Measurements from ENCODE around the gene PKD1. TPM values are rescaled to one million over a fixed set of nuclear protein-coding genes. Genes with fewer than 3 reads are reported as not detected.

PKD1 gene
- total RNA-seq, 5 donors from 2014 or later (not counting 1 experiment from before 2014, with no cell fraction given), result 99.4 to 152 (median 137) TPM

- ATAC-seq (replicated peaks in 1 of 4), result no peak
- DNase-seq, result no peak
- no peak overlapping the region for H3K27ac ChIP-seq (ENCODE audit: low read length)
- H3K4me1 ChIP-seq (ENCODE audit: control insufficient read depth in 1 of 2, extremely low read depth in 1 of 2, insufficient read depth in 2 of 2, low read length in 2 of 2), result peaks cover 20 to 89% of the 10 kb centered on the region in 2 experiments
- peak overlapping the region; percentile 97 to 99 for H3K4me3 ChIP-seq (ENCODE audit: control insufficient read depth in 1 of 2, extremely low read depth in 1 of 2, low read length in 1 of 2)
- H3K27me3 ChIP-seq (replicated peaks in 1 of 2; ENCODE audit: control insufficient read depth in 2 of 2, extremely low read depth in 1 of 2, insufficient read depth in 2 of 2, low read length in 1 of 2), result peaks cover 0 to 36% of the 10 kb centered on the region in 2 experiments
- peaks cover 3 to 10% of the 10 kb centered on the region in 2 donors for H3K36me3 ChIP-seq (ENCODE audit: control insufficient read depth in 2 of 2, extremely low read depth in 1 of 2, insufficient read depth in 1 of 2, low read length in 1 of 2)
- peak overlapping the region; percentile 61 to 69 for H3K27ac Mint-ChIP-seq
- H3K4me1 Mint-ChIP-seq, result peaks cover 46 to 67% (median 58%) of the 10 kb centered on the region in 3 donors
- H3K27me3 Mint-ChIP-seq, result no peaks in the 10 kb centered on the region
- ChIA-PET POLR2A (interaction anchor here (0.6 kb wide), 2 partner anchors 204 to 280 kb away, joined by 5 to 6 read pairs; no protein-coding TSS in a partner anchor), CTCF (interaction anchor here (0.6 to 4.1 kb wide), 5 partner anchors 12 to 198 kb away, joined by 3 to 24 read pairs (median 4); partner anchors contain the start of gene RPL3L (in 1 of the 2))
- peak overlapping the region; percentile 79 to 91 (median 90) for H3K4me3 Mint-ChIP-seq
- no peaks in the 10 kb centered on the region for H3K9me3 ChIP-seq
- peaks cover 7% of the 10 kb centered on the region for H3K36me3 Mint-ChIP-seq
- no peaks in the 10 kb centered on the region for H3K9me3 Mint-ChIP-seq
- 27% methylated on average over 20 of the region's 25 CpGs for WGBS (ENCODE audit: insufficient coverage)
These were observed 17.2 kb upstream of the PKD1 start for GRCh38 chr16:2152695-2153506.

DNA sequence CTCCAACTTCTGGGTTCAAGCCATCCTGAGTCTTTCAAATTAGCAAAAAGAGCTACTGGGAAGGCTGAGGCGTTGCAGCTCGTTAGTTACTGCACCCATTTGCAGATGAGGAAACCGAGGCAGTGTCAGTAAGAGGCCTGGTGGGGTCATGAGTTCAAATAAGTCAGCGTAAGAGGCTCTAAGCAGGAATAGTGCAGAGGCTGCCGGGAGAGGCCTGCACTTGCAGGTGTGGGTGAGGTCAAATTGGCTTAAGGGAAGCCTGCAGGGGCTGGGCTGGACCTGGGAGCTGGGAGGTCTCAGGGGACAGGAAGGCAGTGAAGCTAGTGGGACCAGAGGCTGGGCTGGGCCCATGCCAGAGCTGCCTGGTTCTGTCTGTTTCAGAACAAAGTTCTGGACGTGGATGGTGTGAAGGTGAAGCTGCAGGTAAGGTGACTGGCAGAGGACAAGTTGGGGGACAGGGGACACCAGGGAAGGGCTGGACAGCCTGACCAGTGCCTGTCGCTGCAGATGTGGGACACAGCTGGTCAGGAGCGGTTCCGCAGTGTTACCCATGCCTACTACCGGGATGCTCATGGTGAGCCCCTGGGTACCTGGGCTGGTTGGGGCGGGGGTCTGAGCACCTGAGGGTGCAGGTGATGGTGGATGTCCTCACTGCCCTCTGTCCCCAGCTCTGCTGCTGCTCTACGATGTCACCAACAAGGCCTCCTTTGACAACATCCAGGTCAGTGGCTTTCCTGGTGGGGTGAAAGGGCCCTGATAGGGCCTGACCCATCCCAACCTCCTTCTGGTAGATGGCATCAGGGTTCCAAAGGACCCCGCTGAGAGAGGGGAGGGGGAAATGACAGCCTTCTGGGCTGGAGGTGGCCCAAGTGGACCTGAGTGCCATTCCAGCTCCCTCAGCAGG, 15.7 kb upstream of the PKD1 start:
- ATAC-seq (replicated peaks in 1 of 4) (no peak), DNase-seq (no peak)
- POLR2A ChIA-PET, result interaction anchor here in 1 of 2 donors (0.5 kb wide), 2 partner anchors 159 to 187 kb away, joined by 3 to 5 read pairs; partner anchors contain the start of gene RPS2
- H3K36me3 ChIP-seq (ENCODE audit: control insufficient read depth in 2 of 2, extremely low read depth in 1 of 2, insufficient read depth in 1 of 2, low read length in 1 of 2), result peaks cover 3 to 10% of the 10 kb centered on the region in 2 donors
- peaks cover 17 to 79% of the 10 kb centered on the region in 2 experiments for H3K4me1 ChIP-seq (ENCODE audit: control insufficient read depth in 1 of 2, extremely low read depth in 1 of 2, insufficient read depth in 2 of 2, low read length in 2 of 2)
- no peaks in the 10 kb centered on the region for H3K9me3 Mint-ChIP-seq
- no peaks in the 10 kb centered on the region for H3K27me3 Mint-ChIP-seq
- no peak overlapping the region for H3K27ac ChIP-seq (ENCODE audit: low read length)
- no peak overlapping the region for H3K4me3 ChIP-seq (ENCODE audit: control insufficient read depth in 1 of 2, extremely low read depth in 1 of 2, low read length in 1 of 2)
- H3K4me3 Mint-ChIP-seq, result peak overlapping the region; percentile 13 to 17 (median 16)
- H3K4me1 Mint-ChIP-seq, result peaks cover 31 to 53% (median 44%) of the 10 kb centered on the region in 3 donors
- peaks cover 0 to 40% of the 10 kb centered on the region in 2 experiments for H3K27me3 ChIP-seq (replicated peaks in 1 of 2; ENCODE audit: control insufficient read depth in 2 of 2, extremely low read depth in 1 of 2, insufficient read depth in 2 of 2, low read length in 1 of 2)
- H3K27ac Mint-ChIP-seq, result no peak overlapping the region
- peaks cover 7% of the 10 kb centered on the region for H3K36me3 Mint-ChIP-seq
- 73% methylated on average over 12 of the region's 13 CpGs for WGBS (ENCODE audit: insufficient coverage)
- H3K9me3 ChIP-seq, result no peaks in the 10 kb centered on the region
- CTCF ChIA-PET, result interaction anchor here (1.4 to 4.1 kb wide), 2 partner anchors 10 to 11 kb away, joined by 3 to 24 read pairs; no protein-coding TSS in a partner anchor

GRCh38 chr16:2150418-2151187, 14.9 kb upstream of the PKD1 start:
- H3K27me3 ChIP-seq (replicated peaks in 1 of 2; ENCODE audit: control insufficient read depth in 2 of 2, extremely low read depth in 1 of 2, insufficient read depth in 2 of 2, low read length in 1 of 2), result peaks cover 0 to 40% of the 10 kb centered on the region in 2 experiments
- ATAC-seq (replicated peaks in 1 of 4) (no peak), DNase-seq (no peak)
- H3K27ac Mint-ChIP-seq, result no peak overlapping the region
- POLR2A ChIA-PET, result no interaction called here
- peaks cover 25 to 47% (median 39%) of the 10 kb centered on the region in 3 donors for H3K4me1 Mint-ChIP-seq
- no peak overlapping the region for H3K4me3 ChIP-seq (ENCODE audit: control insufficient read depth in 1 of 2, extremely low read depth in 1 of 2, low read length in 1 of 2)
- peaks cover 16 to 73% of the 10 kb centered on the region in 2 experiments for H3K4me1 ChIP-seq (ENCODE audit: control insufficient read depth in 1 of 2, extremely low read depth in 1 of 2, insufficient read depth in 2 of 2, low read length in 2 of 2)
- H3K4me3 Mint-ChIP-seq, result no peak overlapping the region
- H3K36me3 ChIP-seq (ENCODE audit: control insufficient read depth in 2 of 2, extremely low read depth in 1 of 2, insufficient read depth in 1 of 2, low read length in 1 of 2), result peaks cover 3 to 10% of the 10 kb centered on the region in 2 donors
- no peaks in the 10 kb centered on the region for H3K9me3 ChIP-seq
- no peak overlapping the region for H3K27ac ChIP-seq (ENCODE audit: low read length)
- no peaks in the 10 kb centered on the region for H3K27me3 Mint-ChIP-seq
- peaks cover 7% of the 10 kb centered on the region for H3K36me3 Mint-ChIP-seq
- H3K9me3 Mint-ChIP-seq, result no peaks in the 10 kb centered on the region
- CTCF ChIA-PET, result interaction anchor here in 1 of 2 donors (1.4 kb wide), 1 partner anchor 10 kb away, joined by 3 read pairs; no protein-coding TSS in a partner anchor
- WGBS (ENCODE audit: insufficient coverage), result 56% methylated on average over 8 of the region's 18 CpGs

DNA sequence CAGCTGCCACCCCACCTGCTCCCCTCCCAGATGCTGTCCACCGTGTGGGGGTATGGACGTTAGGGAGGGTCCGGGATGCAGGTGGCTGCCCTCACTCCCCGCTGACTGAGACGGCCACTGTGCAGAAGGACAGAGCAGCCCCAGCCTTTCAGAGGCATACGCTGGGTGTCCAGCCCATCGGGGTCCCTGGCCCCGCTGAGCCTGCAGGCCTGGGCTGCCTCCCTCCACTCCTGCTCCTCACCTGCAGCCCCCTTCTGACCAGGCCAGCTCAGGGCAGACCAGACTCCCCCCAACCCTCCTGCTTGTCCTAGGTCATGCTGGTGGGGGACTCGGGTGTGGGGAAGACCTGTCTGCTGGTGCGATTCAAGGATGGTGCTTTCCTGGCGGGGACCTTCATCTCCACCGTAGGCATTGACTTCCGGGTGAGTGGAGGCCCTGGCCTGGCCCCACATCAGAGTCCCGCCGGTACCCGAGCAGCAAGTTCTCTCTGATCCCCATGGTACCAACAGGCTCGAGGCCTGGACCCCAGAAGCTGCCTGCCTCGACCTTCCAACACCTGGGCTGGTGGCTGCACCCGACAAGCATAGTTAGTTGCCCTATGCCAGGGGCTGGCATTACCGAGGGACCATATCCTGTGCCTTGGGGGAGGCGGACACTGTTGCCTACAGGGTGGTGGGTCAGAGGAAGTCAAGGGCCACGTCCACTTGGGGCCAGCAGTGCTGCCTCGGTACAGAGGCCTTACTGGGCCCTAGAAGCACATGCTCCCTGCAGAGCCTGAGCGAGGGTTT, 14.1 kb upstream of the PKD1 start:
- no peaks in the 10 kb centered on the region for H3K9me3 Mint-ChIP-seq
- ChIA-PET POLR2A (no interaction called here), CTCF (interaction anchor here in 1 of 2 donors (0.9 kb wide), 1 partner anchor 10 kb away, joined by 5 read pairs; no protein-coding TSS in a partner anchor)
- peaks cover 20 to 42% (median 39%) of the 10 kb centered on the region in 3 donors for H3K4me1 Mint-ChIP-seq
- no peak overlapping the region for H3K27ac ChIP-seq (ENCODE audit: low read length)
- H3K4me1 ChIP-seq (ENCODE audit: control insufficient read depth in 1 of 2, extremely low read depth in 1 of 2, insufficient read depth in 2 of 2, low read length in 2 of 2), result peaks cover 16 to 70% of the 10 kb centered on the region in 2 experiments
- peaks cover 0 to 40% of the 10 kb centered on the region in 2 experiments for H3K27me3 ChIP-seq (replicated peaks in 1 of 2; ENCODE audit: control insufficient read depth in 2 of 2, extremely low read depth in 1 of 2, insufficient read depth in 2 of 2, low read length in 1 of 2)
- 59% methylated on average over 19 of the region's 24 CpGs for WGBS (ENCODE audit: insufficient coverage)
- H3K36me3 Mint-ChIP-seq, result peaks cover 7% of the 10 kb centered on the region
- no peak overlapping the region for H3K27ac Mint-ChIP-seq
- DNase-seq, result no peak
- no peaks in the 10 kb centered on the region for H3K27me3 Mint-ChIP-seq
- no peak overlapping the region for H3K4me3 ChIP-seq (ENCODE audit: control insufficient read depth in 1 of 2, extremely low read depth in 1 of 2, low read length in 1 of 2)
- ATAC-seq (replicated peaks in 1 of 4), result no peak
- peaks cover 3 to 10% of the 10 kb centered on the region in 2 donors for H3K36me3 ChIP-seq (ENCODE audit: control insufficient read depth in 2 of 2, extremely low read depth in 1 of 2, insufficient read depth in 1 of 2, low read length in 1 of 2)
- no peaks in the 10 kb centered on the region for H3K9me3 ChIP-seq
- H3K4me3 Mint-ChIP-seq, result peak overlapping the region in 1 of 3 donors; percentile 67

Data from T-cell (primary cell).